Trophoblast cell (in vitro differentiated cells and primary cell): Measurements from ENCODE around the gene RALGAPA2.

Source experiments
- DNase-seq, 2 donors: peaks; one replicate each; pipeline ENCODE4 v3.0.0-alpha.2; 2016
- H2AFZ ChIP-seq: 2 replicates; pipeline ENCODE4 v1.6.1; 2013; ENCODE audit warnings: low read length, moderate library complexity, mild to moderate bottlenecking; ENCODE audit not compliant: insufficient read depth, poor library complexity
- H2AK5ac ChIP-seq: 2 replicates; pipeline ENCODE4 v1.6.1; 2013; ENCODE audit warnings: mild to moderate bottlenecking, low read length
- H2BK120ac ChIP-seq: 2 replicates; pipeline ENCODE4 v1.6.1; 2013; ENCODE audit warnings: low read length, mild to moderate bottlenecking, moderate library complexity; ENCODE audit not compliant: insufficient read depth, poor library complexity
- H2BK12ac ChIP-seq: 2 replicates; pipeline ENCODE4 v1.6.1; 2013; ENCODE audit warnings: mild to moderate bottlenecking, low read length, moderate library complexity
- H2BK5ac ChIP-seq: 2 replicates; pipeline ENCODE4 v1.6.1; 2013; ENCODE audit warnings: low read length, low read depth, moderate library complexity, mild to moderate bottlenecking; ENCODE audit not compliant: poor library complexity
- H3K14ac ChIP-seq: 2 replicates; pipeline ENCODE4 v1.6.1; 2013; ENCODE audit warnings: mild to moderate bottlenecking, low read length
- H3K18ac ChIP-seq: 2 replicates; pipeline ENCODE4 v1.6.1; 2013; ENCODE audit warnings: mild to moderate bottlenecking, low read length
- H3K23ac ChIP-seq: 2 replicates; pipeline ENCODE4 v1.6.1; 2013; ENCODE audit warnings: low read length
- H3K27ac ChIP-seq: 2 replicates; pipeline ENCODE4 v1.5.1; 2013; ENCODE audit warnings: low read depth, mild to moderate bottlenecking, inconsistent platforms, low read length, moderate library complexity
- H3K27me3 ChIP-seq: 2 replicates; pipeline ENCODE4 v1.6.1; 2013; ENCODE audit warnings: inconsistent platforms, mild to moderate bottlenecking, low read length, moderate library complexity; ENCODE audit not compliant: insufficient read depth
- H3K36me3 ChIP-seq, 2 experiments: 1 replicate in 1 of 2; 2 replicates in 1 of 2; pipeline ENCODE4 v1.6.1; 2013; ENCODE audit warnings: low read length in 2 of 2, mild to moderate bottlenecking in 2 of 2, moderate library complexity in 1 of 2; ENCODE audit not compliant: insufficient read depth in 2 of 2, control insufficient read depth in 1 of 2
- H3K4ac ChIP-seq: 2 replicates; pipeline ENCODE4 v1.6.1; 2013; ENCODE audit warnings: low read depth, mild to moderate bottlenecking, low read length, moderate library complexity
- H3K4me1 ChIP-seq, 2 experiments: 1 replicate in 1 of 2; 2 replicates in 1 of 2; pipeline ENCODE4 v1.6.1; 2013; ENCODE audit warnings: low read length in 2 of 2, mild to moderate bottlenecking in 2 of 2, moderate library complexity in 1 of 2; ENCODE audit not compliant: insufficient read depth in 2 of 2, control insufficient read depth in 1 of 2
- H3K4me2 ChIP-seq: 2 replicates; pipeline ENCODE4 v1.6.1; 2013; ENCODE audit warnings: inconsistent platforms, mild to moderate bottlenecking, low read length, moderate library complexity
- H3K4me3 ChIP-seq: 2 replicates; pipeline ENCODE4 v1.5.1; 2013; ENCODE audit warnings: mild to moderate bottlenecking, low read depth, low read length, inconsistent platforms
- H3K79me1 ChIP-seq: one replicate; pipeline ENCODE4 v1.6.1; 2013; ENCODE audit warnings: low read length
- H3K79me2 ChIP-seq: 2 replicates; pipeline ENCODE4 v1.6.1; 2013; ENCODE audit warnings: low read length, mild to moderate bottlenecking; ENCODE audit not compliant: control insufficient read depth, insufficient read depth, poor library complexity
- H3K9ac ChIP-seq: 2 replicates; pipeline ENCODE4 v1.6.1; 2013; ENCODE audit warnings: mild to moderate bottlenecking, low read length
- H3K9me3 ChIP-seq: 2 replicates; pipeline ENCODE4 v1.6.1; 2013; ENCODE audit warnings: low read depth, mild to moderate bottlenecking, control low read depth, inconsistent platforms, low read length; ENCODE audit not compliant: insufficient read depth
- H4K12ac ChIP-seq: 2 replicates; pipeline ENCODE4 v1.6.1; 2013; ENCODE audit warnings: low read depth, mild to moderate bottlenecking, low read length, moderate library complexity
- H4K8ac ChIP-seq: 2 replicates; pipeline ENCODE4 v1.6.1; 2013; ENCODE audit warnings: low read depth, mild to moderate bottlenecking, low read length, moderate library complexity
- H4K91ac ChIP-seq: one replicate; pipeline ENCODE4 v1.6.1; 2013; ENCODE audit warnings: low read depth, mild to moderate bottlenecking, low read length, moderate library complexity
- WGBS: extraction: QIAGEN DNeasy Blood & Tissue Kit; methylation state at CpG from one replicate; pipeline ENCODE4 v1.1.7; 2013; ENCODE audit warnings: missing lambda C conversion rate; ENCODE audit not compliant: insufficient read length, insufficient coverage; ENCODE audit errors: extremely low coverage; 5-methylcytosine and 5-hydroxymethylcytosine counted together

RALGAPA2 gene

DNA sequence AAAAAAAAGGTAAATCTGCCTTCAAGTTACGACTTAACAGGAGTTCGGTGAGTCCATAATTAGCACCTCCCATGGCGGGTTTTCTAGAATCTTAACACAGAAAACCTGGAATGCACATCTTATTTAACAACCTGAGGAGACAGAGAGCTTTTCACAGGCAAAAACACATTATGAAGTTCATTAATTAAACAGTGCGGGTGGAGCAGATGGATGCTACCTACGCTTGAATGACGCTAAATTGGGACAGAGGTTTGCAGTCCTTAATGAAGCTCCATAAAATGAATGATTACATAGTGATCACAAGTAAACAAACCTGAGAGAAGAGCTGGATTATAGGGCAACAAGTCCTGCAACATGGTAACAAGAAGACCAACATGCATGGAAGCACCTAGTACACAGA lies 263.6 kb downstream of the RALGAPA2 start:
- no peak overlapping the region for H3K27ac ChIP-seq
- no peak overlapping the region for H3K18ac ChIP-seq
- H3K4me1 ChIP-seq: peaks cover 3 to 4% of the 10 kb centered on the region in 2 experiments
- H2BK5ac ChIP-seq: no peak overlapping the region
- no peak for DNase-seq
- H3K79me1 ChIP-seq: no peaks in the 10 kb centered on the region
- no peak overlapping the region for H3K23ac ChIP-seq
- no peak overlapping the region for H4K8ac ChIP-seq
- H3K27me3 ChIP-seq: no peaks in the 10 kb centered on the region
- no peak overlapping the region for H3K9ac ChIP-seq
- no peak overlapping the region for H3K4me3 ChIP-seq
- no peak overlapping the region for H3K14ac ChIP-seq
- no CpG with 5 or more reads among the region's 6 CpGs for WGBS
- no peaks in the 10 kb centered on the region for H3K9me3 ChIP-seq
- no peak overlapping the region for H3K4me2 ChIP-seq
- H2BK12ac ChIP-seq: no peak overlapping the region
- no peak overlapping the region for H2AFZ ChIP-seq
- no peaks in the 10 kb centered on the region for H3K36me3 ChIP-seq
- H3K79me2 ChIP-seq: no peaks in the 10 kb centered on the region
- H3K4ac ChIP-seq: no peak overlapping the region
- H4K12ac ChIP-seq: no peak overlapping the region
- H2AK5ac ChIP-seq: no peak overlapping the region
- H4K91ac ChIP-seq: no peak overlapping the region
- no peak overlapping the region for H2BK120ac ChIP-seq

DNA sequence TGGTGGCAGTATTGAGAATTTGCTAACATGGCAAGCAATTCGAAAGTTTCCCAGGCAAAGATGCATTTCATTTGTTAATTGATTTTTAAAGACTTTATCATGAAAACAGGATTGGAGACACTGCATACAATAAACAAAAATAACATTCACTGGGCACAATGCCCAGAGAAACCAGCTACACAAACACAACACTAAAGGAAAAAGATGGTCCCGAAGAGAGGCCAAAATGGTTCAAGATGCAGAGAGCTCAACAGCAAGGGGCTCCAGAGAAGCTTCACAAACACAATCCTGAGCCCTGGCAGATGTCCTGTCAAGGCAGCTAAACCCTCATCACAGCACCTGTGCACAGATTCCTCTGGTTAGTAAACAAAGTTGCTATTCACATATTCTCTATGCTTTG lies 265.2 kb downstream of the RALGAPA2 start:
- Histone ChIP-seq H3K9me3 (no peaks in the 10 kb centered on the region), H3K27me3 (no peaks in the 10 kb centered on the region), H4K91ac (no peak overlapping the region), H2AK5ac (no peak overlapping the region), H2BK120ac (no peak overlapping the region), H3K79me2 (no peaks in the 10 kb centered on the region), H3K79me1 (no peaks in the 10 kb centered on the region), H4K12ac (no peak overlapping the region), H3K4me2 (no peak overlapping the region), H2BK5ac (no peak overlapping the region), H3K27ac (no peak overlapping the region), H3K4me3 (no peak overlapping the region), H3K14ac (no peak overlapping the region), H3K18ac (no peak overlapping the region), H4K8ac (no peak overlapping the region), H3K23ac (no peak overlapping the region), H2BK12ac (no peak overlapping the region), H3K4me1 (peaks cover 0 to under 1% of the 10 kb centered on the region in 2 experiments), H3K36me3 (no peaks in the 10 kb centered on the region), H3K9ac (no peak overlapping the region), H3K4ac (no peak overlapping the region), H2AFZ (no peak overlapping the region)
- no peak for DNase-seq
- no CpG with 5 or more reads among the region's 2 CpGs for WGBS

DNA sequence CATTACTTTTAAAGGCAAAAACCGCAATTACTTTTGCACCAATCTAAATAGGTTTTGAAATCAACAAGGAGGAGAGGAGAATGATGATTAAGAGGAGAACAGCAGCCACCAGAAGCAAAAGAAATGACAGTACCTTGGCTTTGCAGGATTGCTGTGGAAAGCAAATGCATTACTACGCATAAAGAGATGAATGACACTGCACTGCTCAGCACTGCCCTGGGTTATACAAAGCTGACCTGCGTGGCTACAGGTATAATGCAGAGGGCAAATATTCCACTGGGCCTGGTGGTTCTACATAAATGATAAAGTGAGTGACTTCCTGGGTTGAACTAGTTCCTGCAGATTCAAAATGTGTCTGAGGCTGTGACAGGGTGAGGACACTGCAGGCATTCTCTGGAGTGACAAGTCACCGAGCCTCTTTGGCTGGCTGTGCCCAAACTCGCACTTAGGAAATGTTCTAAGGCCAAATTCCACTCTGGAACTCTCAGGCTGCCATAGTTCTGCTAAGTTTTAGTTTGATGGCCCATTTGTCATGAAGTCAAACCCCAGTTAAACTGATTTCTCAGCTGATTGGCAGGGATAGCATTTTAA lies 265.9 kb downstream of the RALGAPA2 start:
- Histone ChIP-seq H4K12ac (no peak overlapping the region), H3K27ac (no peak overlapping the region), H2AFZ (no peak overlapping the region), H2BK5ac (no peak overlapping the region), H3K79me2 (no peaks in the 10 kb centered on the region), H3K14ac (no peak overlapping the region), H3K4ac (no peak overlapping the region), H3K18ac (no peak overlapping the region), H2BK120ac (no peak overlapping the region), H3K23ac (peak overlapping the region; percentile 62), H3K4me2 (no peak overlapping the region), H3K4me3 (no peak overlapping the region), H3K27me3 (no peaks in the 10 kb centered on the region), H3K79me1 (no peaks in the 10 kb centered on the region), H4K8ac (no peak overlapping the region), H2BK12ac (no peak overlapping the region), H3K4me1 (no peaks in the 10 kb centered on the region), H3K36me3 (no peaks in the 10 kb centered on the region), H3K9ac (no peak overlapping the region), H4K91ac (no peak overlapping the region), H3K9me3 (no peaks in the 10 kb centered on the region), H2AK5ac (no peak overlapping the region)
- WGBS: no CpG with 5 or more reads among the region's 5 CpGs
- DNase-seq: no peak

DNA sequence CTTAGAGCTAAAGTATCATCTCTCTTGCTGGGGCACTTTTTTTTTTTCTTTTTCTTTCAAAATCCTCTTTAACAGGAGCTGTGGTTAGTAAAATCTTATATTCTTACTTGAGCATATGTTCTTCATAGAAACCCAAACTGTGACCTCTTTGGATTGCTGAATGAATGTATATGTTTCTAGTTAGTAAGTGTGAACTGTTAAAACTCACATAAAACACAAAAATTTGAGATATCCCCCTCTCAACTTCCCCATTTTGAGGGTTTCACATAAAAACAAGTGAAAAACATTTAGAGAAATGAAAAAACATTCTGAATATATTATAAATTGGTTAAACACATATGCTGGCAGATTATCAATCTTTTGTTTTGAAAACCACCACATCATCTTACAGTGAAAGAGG lies 266.4 kb downstream of the RALGAPA2 start:
- H3K14ac ChIP-seq: no peak overlapping the region
- no peak overlapping the region for H2BK12ac ChIP-seq
- no peak overlapping the region for H2AFZ ChIP-seq
- H4K91ac ChIP-seq: no peak overlapping the region
- no peaks in the 10 kb centered on the region for H3K36me3 ChIP-seq
- no peak overlapping the region for H3K4me3 ChIP-seq
- no peak overlapping the region for H3K9ac ChIP-seq
- H3K27ac ChIP-seq: no peak overlapping the region
- no peaks in the 10 kb centered on the region for H3K4me1 ChIP-seq
- no peak for DNase-seq
- H2BK5ac ChIP-seq: no peak overlapping the region
- no peaks in the 10 kb centered on the region for H3K27me3 ChIP-seq
- H3K79me1 ChIP-seq: no peaks in the 10 kb centered on the region
- H3K9me3 ChIP-seq: no peaks in the 10 kb centered on the region
- no peak overlapping the region for H3K4ac ChIP-seq
- H4K8ac ChIP-seq: no peak overlapping the region
- H3K79me2 ChIP-seq: no peaks in the 10 kb centered on the region
- no peak overlapping the region for H4K12ac ChIP-seq
- no peak overlapping the region for H3K18ac ChIP-seq
- no peak overlapping the region for H2BK120ac ChIP-seq
- no peak overlapping the region for H3K4me2 ChIP-seq
- H2AK5ac ChIP-seq: no peak overlapping the region
- H3K23ac ChIP-seq: no peak overlapping the region
